GM21825 (cell line): ENCODE results near the gene ELL2.
A peak's percentile ranks its signal among the peaks of the same experiment; 100 is the strongest.

Source experiments
- ATAC-seq: cut with Tn5 transposase; IDR thresholded peaks from one replicate; pipeline ENCODE4 v1.9.1; 2021; ENCODE audit warnings: mild to moderate bottlenecking, moderate library complexity; ENCODE audit not compliant: unreplicated experiment

Gene ELL2

GRCh38 chr5:95961617-95962474 is at the start of gene ELL2:
ELL2 (minus strand) TSS chr5:95961851; CDS start chr5:95961721, 130 bp downstream.
- ATAC-seq, result peak; percentile 88

- no peak for ATAC-seq
Measured at GRCh38 chr5:96008987-96009647, 47.5 kb upstream of the ELL2 start.

GRCh38 chr5:96008487-96008886 is 46.8 kb upstream of the ELL2 start:
- no peak for ATAC-seq

- ATAC-seq, result no peak
Measured at GRCh38 chr5:96007051-96007450, 45.4 kb upstream of the ELL2 start.

DNA sequence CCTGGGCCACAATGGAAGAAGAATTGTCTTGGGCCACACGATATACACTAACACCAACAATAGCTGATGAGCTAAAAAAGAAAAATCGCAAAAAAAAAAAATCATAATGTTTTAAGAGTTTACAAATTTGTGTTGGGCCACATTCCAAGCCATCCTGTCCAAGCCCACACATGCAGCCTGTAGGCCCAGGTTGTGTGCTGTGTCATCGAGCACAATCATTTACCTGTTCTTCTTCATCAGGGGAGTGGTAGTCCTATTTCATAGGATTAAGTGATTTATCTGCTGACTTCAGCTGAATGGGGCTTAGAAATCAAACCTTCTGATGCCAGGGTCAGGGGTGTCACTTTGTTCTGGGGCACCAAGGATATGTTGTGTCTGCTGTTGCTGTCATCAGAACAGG is 44.6 kb upstream of the ELL2 start:
- ATAC-seq, result no peak

DNA sequence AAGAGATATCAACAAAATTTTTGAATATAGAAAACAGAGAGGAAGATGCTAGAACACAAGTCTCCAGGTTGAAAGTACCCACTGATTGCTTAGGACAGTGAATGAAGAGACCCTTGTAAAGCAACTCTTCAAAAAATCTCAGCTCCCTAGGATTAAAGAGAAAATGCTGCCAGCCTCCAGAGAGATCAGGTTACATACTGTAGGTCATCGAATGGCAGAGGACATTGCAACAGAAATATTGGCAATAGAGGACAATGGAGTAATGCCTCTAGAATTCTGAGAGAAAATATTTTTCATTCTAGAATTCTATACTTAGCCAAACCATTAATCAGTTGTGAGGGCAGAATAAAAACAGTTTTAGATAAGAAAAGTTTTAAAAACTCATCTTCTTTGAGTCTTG is 43.1 kb upstream of the ELL2 start:
- no peak for ATAC-seq

- ATAC-seq, result no peak
Measured at GRCh38 chr5:96004087-96004486, 42.4 kb upstream of the ELL2 start.

GRCh38 chr5:96001262-96001661 is 39.6 kb upstream of the ELL2 start:
- ATAC-seq, result no peak

DNA sequence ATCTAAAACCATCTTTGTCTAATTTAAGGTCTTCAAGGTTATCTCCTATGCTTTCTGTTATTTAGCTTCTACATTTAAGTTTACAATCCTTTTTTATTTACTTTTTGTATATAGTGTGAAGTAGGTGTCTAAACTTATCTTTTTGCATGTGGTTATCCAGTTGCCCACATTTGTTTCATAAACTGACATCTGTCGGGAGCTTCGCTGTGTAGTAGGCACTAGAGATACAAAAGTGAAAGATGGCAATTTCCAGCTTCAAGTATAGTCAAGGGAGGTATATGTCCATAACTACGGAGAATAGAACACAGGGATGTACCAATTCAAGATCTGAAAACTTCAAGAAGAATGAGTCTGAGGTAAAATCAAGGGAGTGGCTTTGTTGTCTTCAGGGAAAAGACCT is 38.7 kb upstream of the ELL2 start:
- no peak for ATAC-seq

DNA sequence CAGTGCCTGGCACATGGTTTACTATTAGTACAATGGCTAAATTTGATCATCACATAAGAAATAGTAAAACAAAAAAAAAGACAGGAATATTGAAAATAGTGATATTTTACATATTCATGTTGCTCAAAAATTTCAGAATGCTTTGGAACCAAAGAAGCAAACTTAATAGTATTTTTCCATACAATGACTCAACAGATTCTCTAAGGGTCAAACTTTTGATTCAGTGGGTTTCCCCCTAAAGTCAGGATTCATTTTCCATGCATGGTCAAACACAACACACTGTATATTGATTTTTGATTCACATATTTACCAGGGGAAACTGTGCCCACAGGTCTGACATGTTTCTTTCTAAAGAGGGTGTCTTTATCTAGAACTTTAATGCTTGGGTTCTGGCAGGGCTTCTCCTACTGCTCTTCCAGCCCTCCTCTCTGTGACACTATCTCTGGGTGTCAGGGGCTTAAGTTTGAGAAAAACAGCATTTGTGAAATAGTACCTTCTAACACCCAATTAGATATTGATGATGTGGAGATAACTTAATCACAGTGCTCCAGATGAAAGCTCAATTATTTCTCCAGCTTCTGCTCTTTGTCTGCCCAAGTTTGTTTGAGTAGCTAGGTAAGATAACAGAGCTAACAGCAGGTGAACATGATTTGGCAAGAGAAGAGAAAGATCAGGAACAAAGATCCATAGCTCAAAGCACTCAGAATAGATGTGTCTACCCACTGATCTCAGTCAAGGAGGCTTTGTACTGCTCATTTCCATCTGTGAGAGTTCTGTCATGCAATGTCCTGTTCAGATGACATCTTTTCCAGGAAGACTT is 35.5 kb upstream of the ELL2 start:
- ATAC-seq, result no peak

DNA sequence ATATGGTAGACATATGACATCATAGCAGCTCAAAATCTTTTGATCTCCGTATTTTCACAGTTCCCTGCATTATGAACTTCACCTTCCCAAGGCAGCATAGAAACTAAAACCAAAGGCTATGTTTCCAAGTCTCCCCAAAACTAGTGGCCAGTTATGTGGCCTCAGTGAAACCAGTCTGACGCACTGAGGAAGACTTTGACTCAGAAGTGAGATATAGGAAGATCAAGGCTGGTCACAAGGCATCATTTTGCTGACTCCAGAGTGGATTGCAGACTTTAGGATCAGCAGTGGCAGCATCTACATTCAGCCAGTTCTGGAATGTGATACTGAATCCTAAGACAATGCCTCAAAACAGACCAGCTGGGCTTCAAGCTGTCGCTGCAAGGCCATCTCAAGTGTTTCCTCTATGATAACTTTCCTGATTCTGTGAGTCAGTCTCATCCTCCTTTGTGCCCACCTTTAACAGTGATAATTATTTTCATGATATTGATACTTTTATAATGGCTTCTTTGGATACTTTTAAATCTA is 34.4 kb upstream of the ELL2 start:
- ATAC-seq, result no peak

DNA sequence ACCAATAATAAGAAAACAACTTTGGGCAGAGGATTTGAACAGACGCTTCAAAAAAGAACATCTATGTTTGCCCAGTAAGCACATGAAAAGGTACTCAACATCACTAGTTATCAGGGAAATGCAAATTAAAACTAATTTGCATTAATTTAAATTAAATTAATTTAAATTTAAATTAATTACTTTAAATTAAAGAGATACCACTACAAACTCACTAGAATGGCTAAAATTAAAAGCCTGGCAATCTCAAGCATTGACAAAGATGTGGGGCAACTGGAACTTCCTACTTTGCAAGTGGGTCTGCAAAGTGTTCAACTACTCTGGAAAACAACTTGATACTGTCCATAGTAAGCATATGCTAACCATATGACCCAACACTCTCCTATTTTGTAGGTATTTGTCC is 32.1 kb upstream of the ELL2 start:
- no peak for ATAC-seq

DNA sequence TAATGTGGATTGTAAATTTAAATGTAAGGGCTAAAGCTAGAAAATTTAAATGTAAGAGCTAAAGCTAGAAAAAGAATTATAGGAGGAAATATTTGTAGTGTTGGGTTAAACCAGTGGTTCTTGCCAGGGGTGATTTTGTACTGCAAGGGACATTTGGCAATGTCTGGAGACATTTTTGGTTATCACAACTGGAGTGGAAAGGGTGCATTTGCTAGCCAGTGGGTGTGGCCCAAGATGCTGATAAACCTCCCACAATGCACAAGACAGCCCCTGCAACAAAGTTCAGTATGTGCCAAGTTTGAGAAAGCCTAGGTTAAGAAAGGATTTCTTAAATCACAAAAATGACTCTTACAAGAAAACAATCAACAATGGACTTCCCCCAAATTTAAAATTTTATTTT is 31.6 kb upstream of the ELL2 start:
- ATAC-seq, result no peak

- no peak for ATAC-seq
Measured at GRCh38 chr5:95989283-95990048, 27.8 kb upstream of the ELL2 start.

DNA sequence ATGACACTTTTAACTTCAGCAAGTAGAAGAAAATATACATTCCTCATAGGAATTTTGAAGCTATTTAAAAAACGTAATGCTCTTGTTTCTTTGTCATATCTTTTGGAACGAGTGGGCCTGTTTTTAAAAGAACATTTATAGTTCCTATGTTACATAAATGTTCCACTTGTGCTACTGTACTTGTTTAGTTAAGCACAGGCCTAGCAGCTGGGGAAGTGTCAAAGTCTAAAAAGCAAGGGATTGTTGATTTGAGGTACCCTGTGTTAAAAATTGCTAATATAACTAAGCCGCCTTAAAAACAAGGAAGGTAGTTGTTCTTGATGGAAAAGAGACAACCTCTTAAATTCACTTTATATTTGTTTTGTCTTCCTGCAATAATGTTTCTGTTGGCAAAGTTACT is 27.2 kb upstream of the ELL2 start:
- ATAC-seq, result no peak

DNA sequence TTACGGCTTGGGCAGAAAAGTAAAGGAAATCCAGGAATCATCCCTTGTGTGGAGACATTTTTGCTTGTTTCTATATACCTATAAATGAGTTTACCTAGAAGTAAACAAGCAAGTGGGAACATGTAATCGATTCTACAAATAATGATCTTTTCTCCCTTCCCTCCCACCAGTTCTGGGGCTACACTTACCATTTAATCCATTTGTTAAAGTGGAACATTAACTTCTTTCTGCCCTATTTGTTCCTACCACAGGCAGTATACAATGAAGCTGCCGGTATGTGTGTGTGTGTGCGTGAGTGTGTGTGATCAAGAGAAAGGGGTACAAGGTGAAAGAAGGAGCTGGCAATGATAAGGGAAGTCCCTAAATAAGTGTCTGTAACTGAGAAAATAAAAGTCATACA is 26.4 kb upstream of the ELL2 start:
- no peak for ATAC-seq

- ATAC-seq, result no peak
Measured at GRCh38 chr5:95986937-95987520, 25.4 kb upstream of the ELL2 start.

- no peak for ATAC-seq
Measured at GRCh38 chr5:95986001-95986400, 24.4 kb upstream of the ELL2 start.

DNA sequence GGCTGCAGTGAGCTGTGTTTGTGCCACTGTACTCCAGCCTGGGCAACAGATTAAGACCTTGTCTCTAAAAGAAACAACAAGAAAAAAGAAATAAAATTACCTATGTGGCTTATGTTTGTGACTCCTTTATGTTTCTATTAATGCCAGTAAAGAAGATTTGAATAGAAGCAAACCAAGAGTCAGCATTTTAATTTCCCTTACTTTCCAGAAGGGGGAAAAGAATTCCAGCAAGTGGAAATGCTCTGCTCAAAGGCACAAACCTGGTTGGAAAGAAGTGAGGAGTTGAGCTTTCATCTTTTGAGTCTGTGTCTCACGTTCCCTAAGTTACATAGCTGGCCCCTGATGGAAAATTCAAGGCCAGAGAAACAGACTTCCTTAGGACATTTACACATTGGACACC is 23.6 kb upstream of the ELL2 start:
- ATAC-seq, result no peak

DNA sequence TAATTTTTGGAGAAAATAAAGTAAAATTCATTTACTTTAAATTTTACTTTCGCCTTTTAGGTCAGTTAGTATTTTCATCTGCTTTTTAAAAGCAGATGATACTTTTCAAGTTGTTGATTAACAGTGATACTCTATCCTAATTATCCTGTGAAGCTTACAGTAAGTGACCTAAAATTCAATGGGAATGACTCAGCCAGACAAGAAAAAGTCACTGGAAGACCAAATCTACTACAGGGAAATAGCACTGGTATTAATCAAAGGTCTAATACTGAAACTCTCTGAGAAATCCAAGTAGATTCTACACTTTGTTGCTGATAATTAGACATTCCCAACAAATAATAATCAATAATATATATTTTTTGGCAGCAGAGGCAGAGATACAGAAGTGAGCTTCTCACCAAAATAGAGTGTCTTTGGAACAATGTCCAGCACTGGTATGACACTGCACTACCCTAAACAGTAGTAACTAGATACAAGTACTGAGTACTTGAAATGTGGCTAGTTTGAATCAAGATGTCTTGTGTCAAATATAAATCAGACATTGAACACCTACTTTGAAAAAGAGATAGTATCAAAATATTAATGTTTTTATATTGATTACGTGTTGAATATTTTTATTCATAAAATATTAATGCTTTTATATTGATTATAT is 22.8 kb upstream of the ELL2 start:
- no peak for ATAC-seq
